KOPT-K1 (cell line): ENCODE data around the gene ZNF91.
A peak's percentile ranks its signal among the peaks of the same experiment; 100 is the strongest.
"Not testable (repeated sequence)": the region's sequence is repeated elsewhere in the genome, so short reads cannot be mapped to it uniquely, and the experiment has no call there.

Experiments used
- H3K27ac ChIP-seq: fragments of 200-600 bp; sonication (generic); 2 replicates; pipeline ENCODE4 v1.5.1; 2016; ENCODE audit warnings: antibody characterized with exemption, mild to moderate bottlenecking, low read depth, low read length; ENCODE audit not compliant: poor library complexity, severe bottlenecking
- H3K36me3 ChIP-seq: fragments of 200-600 bp; sonication (generic); 2 replicates; pipeline ENCODE4 v1.5.1; 2017; ENCODE audit warnings: antibody characterized with exemption, mild to moderate bottlenecking, low read length, moderate library complexity; ENCODE audit not compliant: insufficient read depth
- H3K9me3 ChIP-seq: fragments of 200-600 bp; sonication (generic); 2 replicates; pipeline ENCODE4 v1.5.1; 2017; ENCODE audit warnings: antibody characterized with exemption, low read length, mild to moderate bottlenecking; ENCODE audit not compliant: insufficient read depth, poor library complexity, severe bottlenecking

Gene ZNF91

DNA sequence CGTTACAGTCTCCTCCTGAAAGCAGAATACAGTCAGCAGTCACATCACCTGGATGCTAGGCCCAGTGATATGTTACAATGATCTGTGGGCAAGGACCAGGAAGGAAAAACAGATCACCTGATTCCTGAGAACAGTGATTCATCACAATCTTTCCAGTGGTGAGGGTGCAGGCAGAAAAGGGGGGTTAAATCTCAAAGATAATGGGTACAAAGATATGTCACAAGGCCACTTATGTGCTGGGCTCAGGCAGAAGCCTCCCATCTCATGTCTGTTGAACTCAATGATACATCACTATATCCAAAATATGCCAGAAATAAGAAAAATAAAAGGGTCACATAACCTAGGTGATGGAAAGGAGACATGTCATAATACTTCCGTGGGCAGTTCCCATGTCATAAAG, 10.8 kb upstream of the ZNF91 start:
- H3K27ac ChIP-seq = no peak overlapping the region
- H3K36me3 ChIP-seq = no peaks in the 10 kb centered on the region

GRCh38 chr19:23404676-23405075, 9.4 kb upstream of the ZNF91 start:
- no peak overlapping the region for H3K27ac ChIP-seq
- H3K9me3 ChIP-seq = peaks cover 11% of the 10 kb centered on the region
- H3K36me3 ChIP-seq = no peaks in the 10 kb centered on the region

More for the DNA sequence above, 10.8 kb upstream of the ZNF91 start:
- peaks cover 11% of the 10 kb centered on the region for H3K9me3 ChIP-seq

- no peaks in the 10 kb centered on the region for H3K36me3 ChIP-seq
- H3K27ac ChIP-seq = no peak overlapping the region
- H3K9me3 ChIP-seq = peaks cover 18% of the 10 kb centered on the region
These were observed 8.5 kb upstream of the ZNF91 start for GRCh38 chr19:23403581-23404324.

DNA sequence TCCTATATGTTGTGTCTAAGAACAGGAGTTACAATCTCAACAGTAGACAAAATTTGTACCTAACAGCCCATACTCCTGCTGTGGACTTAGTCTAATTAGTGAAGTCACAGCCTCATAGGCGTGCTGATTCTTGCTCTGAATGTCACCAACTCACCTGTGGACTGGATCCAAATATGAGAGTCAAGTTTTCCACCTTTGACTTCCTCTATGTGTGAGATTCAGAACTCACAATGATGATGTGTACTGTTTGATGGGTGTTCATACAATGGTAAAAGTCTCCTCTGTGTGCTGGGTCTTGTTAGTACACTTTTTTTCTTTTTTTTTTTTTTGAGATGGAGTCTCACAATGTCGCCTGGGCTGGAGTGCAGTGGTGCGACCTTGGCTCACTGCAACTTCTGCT, 7.8 kb upstream of the ZNF91 start:
- Histone ChIP-seq H3K9me3 (peaks cover 20% of the 10 kb centered on the region), H3K36me3 (no peaks in the 10 kb centered on the region), H3K27ac (no peak overlapping the region)

- Histone ChIP-seq H3K9me3 (peaks cover 16% of the 10 kb centered on the region), H3K27ac (no peak overlapping the region), H3K36me3 (no peaks in the 10 kb centered on the region)
These were observed 7.1 kb upstream of the ZNF91 start for GRCh38 chr19:23402388-23402787.

DNA sequence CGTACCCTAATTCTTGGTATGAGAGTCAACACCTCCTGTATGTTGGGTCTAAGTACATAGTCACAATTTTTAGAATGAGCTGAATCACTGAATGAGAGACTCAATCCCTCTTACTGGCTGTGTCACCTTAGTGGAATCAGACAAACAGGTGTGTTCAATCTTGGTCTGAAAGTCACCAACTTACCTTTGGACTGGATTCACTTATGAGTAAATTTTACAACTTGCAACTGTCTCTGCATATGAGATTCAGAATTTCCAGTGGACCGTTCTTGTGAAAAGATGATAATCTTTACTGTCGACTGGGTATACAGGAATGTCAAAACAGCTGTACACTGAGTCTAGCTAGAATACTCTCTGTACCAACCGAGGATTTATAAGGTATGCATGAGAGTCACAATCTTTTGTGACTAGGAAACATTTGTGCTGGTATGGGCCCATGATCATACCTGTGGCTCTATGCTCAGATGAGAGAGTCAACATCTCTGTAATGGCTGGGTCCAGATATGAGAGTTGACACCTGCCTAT, 5.9 kb upstream of the ZNF91 start:
- Histone ChIP-seq H3K36me3 (no peaks in the 10 kb centered on the region), H3K27ac (no peak overlapping the region), H3K9me3 (peaks cover 15% of the 10 kb centered on the region)

GRCh38 chr19:23399443-23399842, 4.2 kb upstream of the ZNF91 start:
- H3K9me3 ChIP-seq = peaks cover 15% of the 10 kb centered on the region
- no peak overlapping the region for H3K27ac ChIP-seq
- H3K36me3 ChIP-seq = no peaks in the 10 kb centered on the region

DNA sequence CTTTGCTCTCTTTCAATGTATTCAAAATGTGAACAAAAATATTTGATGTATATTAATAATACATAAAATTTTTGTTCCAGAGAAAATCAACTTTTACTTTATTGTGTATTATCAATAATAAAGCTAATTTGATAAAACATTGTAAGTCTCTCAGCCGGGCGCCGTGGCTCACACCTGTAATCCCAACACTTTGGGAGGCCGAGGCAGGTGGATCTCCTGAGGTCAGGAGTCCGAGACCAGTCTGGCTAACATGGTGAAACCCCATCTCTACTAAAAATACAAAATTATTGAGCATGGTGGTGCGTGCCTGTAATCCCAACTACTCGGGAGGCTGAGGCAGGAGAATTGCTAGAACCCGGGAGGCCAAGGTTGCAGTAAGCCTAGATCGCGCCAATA, 449 bp upstream of the ZNF91 start:
- Histone ChIP-seq H3K9me3 (peaks cover 51% of the 10 kb centered on the region), H3K36me3 (peaks cover 34% of the 10 kb centered on the region)
- not testable (repeated sequence) for H3K27ac ChIP-seq

DNA sequence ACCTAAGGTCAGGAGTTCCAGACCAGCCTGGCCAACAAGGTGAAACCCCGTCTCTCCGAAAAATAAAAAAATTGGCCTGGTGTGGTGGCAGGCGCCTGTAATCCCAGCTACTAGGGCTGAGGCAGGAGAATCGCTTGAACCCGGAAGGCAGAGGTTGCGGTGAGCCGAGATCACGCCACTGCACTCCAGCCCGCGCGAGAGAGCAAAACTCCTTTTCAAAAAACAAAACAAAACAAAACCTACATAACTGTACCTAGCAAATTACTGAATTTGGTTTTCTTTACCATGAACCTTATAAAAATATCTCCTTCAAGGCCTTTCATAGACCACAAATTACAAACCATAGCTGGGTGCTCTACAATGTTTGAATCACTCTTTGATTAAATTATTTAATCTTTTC, 760 bp downstream of the ZNF91 start:
- Histone ChIP-seq H3K36me3 (peaks cover 45% of the 10 kb centered on the region), H3K27ac (peak overlapping the region; percentile 88), H3K9me3 (peaks cover 60% of the 10 kb centered on the region)

DNA sequence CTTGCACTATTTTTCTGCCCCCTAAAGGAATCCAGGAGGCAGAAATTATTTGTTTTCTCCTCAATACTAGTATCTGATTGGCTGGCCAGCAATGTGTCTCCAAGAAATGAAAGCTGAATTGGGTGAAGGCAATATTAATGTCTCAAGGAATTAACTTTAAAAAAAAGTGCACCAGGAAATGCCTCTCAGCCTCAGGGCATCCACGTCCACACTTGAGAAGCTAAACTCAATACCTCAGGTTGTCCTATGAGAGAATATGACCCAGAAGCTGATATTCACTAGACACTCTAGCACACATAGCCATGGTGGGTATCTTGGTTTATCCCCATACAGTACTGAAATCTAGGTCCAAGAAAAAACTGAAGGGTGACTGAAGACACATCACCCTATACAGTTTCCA, 2.1 kb downstream of the ZNF91 start:
- H3K36me3 ChIP-seq = peaks cover 59% of the 10 kb centered on the region
- peaks cover 65% of the 10 kb centered on the region for H3K9me3 ChIP-seq
- H3K27ac ChIP-seq = no peak overlapping the region

- Histone ChIP-seq H3K36me3 (peaks cover 78% of the 10 kb centered on the region), H3K9me3 (peaks cover 80% of the 10 kb centered on the region), H3K27ac (no peak overlapping the region)
These were observed 4.0 kb downstream of the ZNF91 start for GRCh38 chr19:23391236-23391635.

GRCh38 chr19:23385404-23385803, 9.9 kb downstream of the ZNF91 start:
- peaks cover 100% of the 10 kb centered on the region for H3K36me3 ChIP-seq
- peaks cover 100% of the 10 kb centered on the region for H3K9me3 ChIP-seq
- H3K27ac ChIP-seq = no peak overlapping the region

- Histone ChIP-seq H3K36me3 (peaks cover 100% of the 10 kb centered on the region), H3K9me3 (peaks cover 100% of the 10 kb centered on the region), H3K27ac (no peak overlapping the region)
These were observed 10.4 kb downstream of the ZNF91 start for GRCh38 chr19:23384858-23385257.

GRCh38 chr19:23384166-23384565, 11.1 kb downstream of the ZNF91 start:
- Histone ChIP-seq H3K9me3 (peaks cover 100% of the 10 kb centered on the region), H3K27ac (no peak overlapping the region), H3K36me3 (peaks cover 100% of the 10 kb centered on the region)

DNA sequence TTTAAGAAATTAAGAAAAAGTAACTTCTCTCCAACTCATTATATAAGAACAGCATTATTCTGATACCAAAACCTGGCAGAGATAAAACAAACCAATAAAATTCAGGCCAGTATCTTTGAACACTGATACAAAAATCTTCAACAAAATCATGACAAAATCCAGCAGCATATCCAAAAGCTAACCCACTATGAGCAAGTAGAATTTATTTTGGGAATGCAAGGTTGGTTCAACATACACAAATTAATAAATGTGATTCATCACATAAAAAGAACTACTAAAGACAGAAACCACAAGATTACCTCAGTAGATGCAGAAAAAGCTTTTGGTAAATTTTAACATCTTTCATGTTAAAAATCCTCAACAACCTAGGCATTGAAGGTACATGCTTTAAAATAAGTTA, 12.3 kb downstream of the ZNF91 start:
- Histone ChIP-seq H3K27ac (no peak overlapping the region), H3K36me3 (peaks cover 95% of the 10 kb centered on the region), H3K9me3 (peaks cover 100% of the 10 kb centered on the region)

DNA sequence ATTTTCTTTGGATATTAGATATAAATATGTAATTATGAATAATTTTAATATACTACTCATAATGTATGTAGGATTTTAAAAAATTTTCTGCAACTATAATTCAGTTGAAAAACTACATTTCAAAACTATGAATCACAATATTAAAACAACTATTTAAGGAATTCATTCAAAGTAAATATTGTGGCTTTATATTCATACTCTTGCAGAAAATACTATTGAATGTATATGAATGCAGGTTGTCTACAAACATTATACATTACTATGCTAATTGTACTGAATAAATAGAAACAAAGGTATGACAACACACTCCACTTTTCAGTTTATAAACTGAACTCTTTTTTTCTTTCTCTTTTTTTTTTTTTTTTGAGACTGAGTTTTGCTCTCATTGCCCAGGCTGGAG, 14.2 kb downstream of the ZNF91 start:
- Histone ChIP-seq H3K9me3 (peaks cover 100% of the 10 kb centered on the region), H3K36me3 (peaks cover 93% of the 10 kb centered on the region), H3K27ac (no peak overlapping the region)
